ENCODE measurements around the gene PDE6A. TPM values are rescaled to one million over a fixed set of nuclear protein-coding genes. Genes with fewer than 3 reads are reported as not detected.

The PDE6A gene
- total and polyA plus RNA-seq, 9 of the 15 experiments (the other 6 are each of a cell fraction or from before 2014, with no cell fraction given), result 0.01 to 0.04 (median 0.01) TPM; not detected in 6

DNA sequence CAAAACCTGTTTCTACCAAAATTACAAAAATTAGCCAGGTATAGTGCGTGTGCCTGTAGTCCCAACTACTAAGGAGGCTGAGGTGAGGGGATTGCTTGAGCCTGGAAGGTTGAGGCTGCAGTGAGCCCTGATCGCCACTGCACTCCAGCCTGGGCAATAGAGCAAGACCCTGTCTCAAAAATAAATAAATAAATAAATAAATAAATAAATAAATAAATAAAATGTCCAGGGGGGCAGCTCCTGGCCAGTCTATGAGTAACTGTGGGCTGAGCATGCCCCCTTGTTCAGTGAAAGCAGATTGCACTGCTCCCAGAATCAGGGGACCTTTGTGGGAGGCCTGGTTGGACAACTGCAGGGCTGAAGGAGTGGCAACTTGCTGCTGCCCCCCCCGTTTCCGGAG is 62.7 kb downstream of the PDE6A start:
- ATAC-seq (no peak), DNase-seq (ENCODE audit: extremely low read depth in 1 of 4, low spot score in 3 of 4) (no peak), FAIRE-seq (no peak)
- Histone ChIP-seq H3K9me3 (replicated peaks; ENCODE audit: control insufficient read depth, insufficient read depth, low read depth, low read length) (no peaks in the 10 kb centered on the region), H3K27ac (ENCODE audit: extremely low read depth, low read depth, low read length) (no peak overlapping the region), H3K4me1 (replicated peaks in 1 of 2; ENCODE audit: control insufficient read depth in 2 of 2, insufficient read depth in 2 of 2, low read length in 2 of 2) (no peaks in the 10 kb centered on the region; a peak in 1 of 5 replicates), H3K36me3 (ENCODE audit: control insufficient read depth, insufficient read depth, low read length) (no peaks in the 10 kb centered on the region), H3K4me2 (ENCODE audit: insufficient read depth, low read length) (no peak overlapping the region), H3K27me3 (ENCODE audit: control insufficient read depth in 2 of 2, insufficient read depth in 2 of 2, low read length in 2 of 2) (no peaks in the 10 kb centered on the region), H3K4me3 (no peak overlapping the region), H4K20me1 (replicated peaks; ENCODE audit: control insufficient read depth, insufficient read depth, low read length) (no peaks in the 10 kb centered on the region), H2AFZ (ENCODE audit: low read depth, low read length) (no peak overlapping the region), H3K9me1 (ENCODE audit: control insufficient read depth, insufficient read depth, low read length) (no peaks in the 10 kb centered on the region), H3K9ac (ENCODE audit: insufficient read depth in 1 of 2, low read depth in 2 of 2, low read length in 2 of 2) (no peak overlapping the region), H3K79me2 (ENCODE audit: control insufficient read depth, insufficient read depth, low read length) (no peaks in the 10 kb centered on the region)
- WGBS (ENCODE audit: insufficient coverage, low coverage, missing lambda C conversion rate), result 54% methylated on average over 4 of the region's 4 CpGs
- POLR2A ChIA-PET, result no interaction called here
- no TSS peak for BruUV-seq (replicated peaks)
- intact Hi-C loops (cut with micrococcal nuclease), result no loop called here
- CTCF ChIA-PET (ENCODE audit: low intra/inter-chr PET ratio), result no interaction called here
- in situ Hi-C loops (cut with MboI), result no loop called here
- TF ChIP-seq, protein P1, sequence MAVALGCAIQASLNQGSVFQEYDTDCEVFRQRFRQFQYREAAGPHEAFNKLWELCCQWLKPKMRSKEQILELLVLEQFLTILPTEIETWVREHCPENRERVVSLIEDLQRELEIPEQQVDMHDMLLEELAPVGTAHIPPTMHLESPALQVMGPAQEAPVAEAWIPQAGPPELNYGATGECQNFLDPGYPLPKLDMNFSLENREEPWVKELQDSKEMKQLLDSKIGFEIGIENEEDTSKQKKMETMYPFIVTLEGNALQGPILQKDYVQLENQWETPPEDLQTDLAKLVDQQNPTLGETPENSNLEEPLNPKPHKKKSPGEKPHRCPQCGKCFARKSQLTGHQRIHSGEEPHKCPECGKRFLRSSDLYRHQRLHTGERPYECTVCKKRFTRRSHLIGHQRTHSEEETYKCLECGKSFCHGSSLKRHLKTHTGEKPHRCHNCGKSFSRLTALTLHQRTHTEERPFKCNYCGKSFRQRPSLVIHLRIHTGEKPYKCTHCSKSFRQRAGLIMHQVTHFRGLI (CRISPR knock-in tag; IDR thresholded peaks at IDR 0.05), result no peak
- TF ChIP-seq, protein P2, sequence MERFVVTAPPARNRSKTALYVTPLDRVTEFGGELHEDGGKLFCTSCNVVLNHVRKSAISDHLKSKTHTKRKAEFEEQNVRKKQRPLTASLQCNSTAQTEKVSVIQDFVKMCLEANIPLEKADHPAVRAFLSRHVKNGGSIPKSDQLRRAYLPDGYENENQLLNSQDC (CRISPR knock-in tag; IDR thresholded peaks at IDR 0.05), result no peak
- TF ChIP-seq, protein P3, sequence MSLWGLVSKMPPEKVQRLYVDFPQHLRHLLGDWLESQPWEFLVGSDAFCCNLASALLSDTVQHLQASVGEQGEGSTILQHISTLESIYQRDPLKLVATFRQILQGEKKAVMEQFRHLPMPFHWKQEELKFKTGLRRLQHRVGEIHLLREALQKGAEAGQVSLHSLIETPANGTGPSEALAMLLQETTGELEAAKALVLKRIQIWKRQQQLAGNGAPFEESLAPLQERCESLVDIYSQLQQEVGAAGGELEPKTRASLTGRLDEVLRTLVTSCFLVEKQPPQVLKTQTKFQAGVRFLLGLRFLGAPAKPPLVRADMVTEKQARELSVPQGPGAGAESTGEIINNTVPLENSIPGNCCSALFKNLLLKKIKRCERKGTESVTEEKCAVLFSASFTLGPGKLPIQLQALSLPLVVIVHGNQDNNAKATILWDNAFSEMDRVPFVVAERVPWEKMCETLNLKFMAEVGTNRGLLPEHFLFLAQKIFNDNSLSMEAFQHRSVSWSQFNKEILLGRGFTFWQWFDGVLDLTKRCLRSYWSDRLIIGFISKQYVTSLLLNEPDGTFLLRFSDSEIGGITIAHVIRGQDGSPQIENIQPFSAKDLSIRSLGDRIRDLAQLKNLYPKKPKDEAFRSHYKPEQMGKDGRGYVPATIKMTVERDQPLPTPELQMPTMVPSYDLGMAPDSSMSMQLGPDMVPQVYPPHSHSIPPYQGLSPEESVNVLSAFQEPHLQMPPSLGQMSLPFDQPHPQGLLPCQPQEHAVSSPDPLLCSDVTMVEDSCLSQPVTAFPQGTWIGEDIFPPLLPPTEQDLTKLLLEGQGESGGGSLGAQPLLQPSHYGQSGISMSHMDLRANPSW (CRISPR knock-in tag; IDR thresholded peaks at IDR 0.05), result no peak
- TF ChIP-seq MAFG (tag; conservative IDR thresholded peaks at IDR 0.05) (no peak), TAF9B (IDR thresholded peaks at IDR 0.05; ENCODE audit: partially characterized antibody) (no peak), CHCHD3 (CRISPR knock-in tag; IDR thresholded peaks at IDR 0.05) (no peak), HMG20A (CRISPR knock-in tag; conservative IDR thresholded peaks at IDR 0.05) (no peak), PHF20 (IDR thresholded peaks at IDR 0.05; ENCODE audit: partially characterized antibody) (no peak), KLF16 (IDR thresholded peaks at IDR 0.05) (no peak), ZNF165 (CRISPR knock-in tag; IDR thresholded peaks at IDR 0.05; ENCODE audit: borderline replicate concordance) (no peak), PTBP1 (IDR thresholded peaks at IDR 0.05; ENCODE audit: low read depth, low read length) (no peak), SETDB1 (IDR thresholded peaks at IDR 0.05; ENCODE audit: low read length) (no peak), GATAD2B (IDR thresholded peaks at IDR 0.05; ENCODE audit: borderline replicate concordance) (no peak), KDM1A (IDR thresholded peaks at IDR 0.05) (no peak), LEF1 (IDR thresholded peaks at IDR 0.05) (no peak), HEY1 (CRISPR knock-in tag; IDR thresholded peaks at IDR 0.05; ENCODE audit: borderline replicate concordance) (no peak), RBM14 (IDR thresholded peaks at IDR 0.05; ENCODE audit: borderline replicate concordance, insufficient read depth, low read depth, low read length) (no peak)
- TF ChIP-seq, protein P4, sequence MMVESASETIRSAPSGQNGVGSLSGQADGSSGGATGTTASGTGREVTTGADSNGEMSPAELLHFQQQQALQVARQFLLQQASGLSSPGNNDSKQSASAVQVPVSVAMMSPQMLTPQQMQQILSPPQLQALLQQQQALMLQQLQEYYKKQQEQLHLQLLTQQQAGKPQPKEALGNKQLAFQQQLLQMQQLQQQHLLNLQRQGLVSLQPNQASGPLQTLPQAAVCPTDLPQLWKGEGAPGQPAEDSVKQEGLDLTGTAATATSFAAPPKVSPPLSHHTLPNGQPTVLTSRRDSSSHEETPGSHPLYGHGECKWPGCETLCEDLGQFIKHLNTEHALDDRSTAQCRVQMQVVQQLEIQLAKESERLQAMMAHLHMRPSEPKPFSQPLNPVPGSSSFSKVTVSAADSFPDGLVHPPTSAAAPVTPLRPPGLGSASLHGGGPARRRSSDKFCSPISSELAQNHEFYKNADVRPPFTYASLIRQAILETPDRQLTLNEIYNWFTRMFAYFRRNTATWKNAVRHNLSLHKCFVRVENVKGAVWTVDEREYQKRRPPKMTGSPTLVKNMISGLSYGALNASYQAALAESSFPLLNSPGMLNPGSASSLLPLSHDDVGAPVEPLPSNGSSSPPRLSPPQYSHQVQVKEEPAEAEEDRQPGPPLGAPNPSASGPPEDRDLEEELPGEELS (CRISPR knock-in tag; IDR thresholded peaks at IDR 0.05; ENCODE audit: borderline replicate concordance), result no peak
